Kidney epithelial cell (primary cell): ENCODE data around the gene VAT1L. TPM values are rescaled to one million over a fixed set of nuclear protein-coding genes. Genes with fewer than 3 reads are reported as not detected.

Source experiments
- DNase-seq: peaks from one replicate; pipeline ENCODE4 v3.0.0-alpha.2; 2010; ENCODE audit warnings: low read depth
- H3K27me3 ChIP-seq: 2 replicates; pipeline ENCODE4 v1.6.0; 2011; ENCODE audit warnings: low read length; ENCODE audit not compliant: control insufficient read depth, insufficient read depth
- H3K36me3 ChIP-seq: 2 replicates; pipeline ENCODE4 v1.5.1; 2011; ENCODE audit warnings: low read length; ENCODE audit not compliant: control insufficient read depth, insufficient read depth
- H3K4me3 ChIP-seq: 2 replicates; pipeline ENCODE4 v1.5.1; 2011; ENCODE audit warnings: low read depth, mild to moderate bottlenecking, control low read depth, low read length
- CTCF ChIP-seq: IDR thresholded peaks from 2 replicates; pipeline ENCODE4 v1.5.1; 2011; ENCODE audit warnings: mild to moderate bottlenecking, moderate library complexity, low read length, control low read depth, inconsistent platforms; ENCODE audit not compliant: insufficient read depth, poor library complexity, severe bottlenecking
- total RNA-seq: library from RNA; depleted of rRNA; stranded (reverse); fragments of >200 nt; gene quantifications from 2 replicates; pipeline ENCODE4 v1.2.3, GENCODE V29; 2015

The VAT1L gene
- total RNA-seq, 1 donor from 2014 or later, result 0.29 TPM

- DNase-seq, result no peak
- TF ChIP-seq CTCF, result peak; percentile 20
- Histone ChIP-seq H3K36me3 (no peaks in the 10 kb centered on the region), H3K4me3 (no peak overlapping the region), H3K27me3 (no peaks in the 10 kb centered on the region)
These were observed 163.4 kb downstream of the VAT1L start for GRCh38 chr16:77951788-77952187.

GRCh38 chr16:77955127-77955526 lies 166.8 kb downstream of the VAT1L start:
- DNase-seq, result no peak
- TF ChIP-seq CTCF, result no peak

GRCh38 chr16:77956231-77956630 lies 167.9 kb downstream of the VAT1L start:
- Histone ChIP-seq H3K36me3 (no peaks in the 10 kb centered on the region), H3K4me3 (no peak overlapping the region), H3K27me3 (no peaks in the 10 kb centered on the region)
- no peak for DNase-seq
- no peak for TF ChIP-seq CTCF

More at GRCh38 chr16:77955127-77955526, 166.8 kb downstream of the VAT1L start:
- no peaks in the 10 kb centered on the region for H3K27me3 ChIP-seq
- no peak overlapping the region for H3K4me3 ChIP-seq
- no peaks in the 10 kb centered on the region for H3K36me3 ChIP-seq

- H3K27me3 ChIP-seq, result no peaks in the 10 kb centered on the region
- H3K4me3 ChIP-seq, result no peak overlapping the region
- no peaks in the 10 kb centered on the region for H3K36me3 ChIP-seq
- no peak for TF ChIP-seq CTCF
- no peak for DNase-seq
These were observed 172.4 kb downstream of the VAT1L start for GRCh38 chr16:77960766-77961165.

GRCh38 chr16:77961814-77962213 lies 173.4 kb downstream of the VAT1L start:
- Histone ChIP-seq H3K36me3 (no peaks in the 10 kb centered on the region), H3K4me3 (no peak overlapping the region), H3K27me3 (no peaks in the 10 kb centered on the region)
- no peak for TF ChIP-seq CTCF
- no peak for DNase-seq

- TF ChIP-seq CTCF, result no peak
- DNase-seq, result no peak
- no peaks in the 10 kb centered on the region for H3K27me3 ChIP-seq
- no peak overlapping the region for H3K4me3 ChIP-seq
- no peaks in the 10 kb centered on the region for H3K36me3 ChIP-seq
These were observed 174.3 kb downstream of the VAT1L start for GRCh38 chr16:77962689-77963088.
